Right ventricle myocardium inferior (tissue), 1 donor: ENCODE data around the gene PRDX4. TPM values are rescaled to one million over a fixed set of nuclear protein-coding genes. Genes with fewer than 3 reads are reported as not detected.
"Not testable (repeated sequence)": the region's sequence is repeated elsewhere in the genome, so short reads cannot be mapped to it uniquely, and the experiment has no call there.

ENCODE experiments used
- ATAC-seq: fragments of 200-7000 bp; cut with Tn5 transposase; one replicate; pipeline ENCODE4 v1.9.1; 2020; ENCODE audit warnings: mild to moderate bottlenecking, moderate library complexity
- DNase-seq: peaks from one replicate; pipeline ENCODE4 v3.0.0; 2021; ENCODE audit errors: missing footprints
- intact Hi-C: fragments of 100-400 bp; cut with DNase I; formaldehyde crosslinking; loops from one replicate; pipeline ENCODE4 v1.11.0; 2022
- total RNA-seq: library from RNA; stranded (reverse); fragmentation: NEBNext Ultra II Directional; extraction: Animal tissue kit (Norgen Biotek cat#: 25700); gene quantifications from one replicate; pipeline ENCODE4 v1.2.1, GENCODE V29; 2021
- donor health status: DM: no; HTN: yes; CAD: no; lungs with severe emphysema.

Gene PRDX4
- total RNA-seq, 1 donor from 2014 or later: 46.9 TPM

GRCh38 chrX:23666282-23666681 is 1.0 kb upstream of the PRDX4 start:
- DNase-seq (no peak), ATAC-seq (no peak)
- intact Hi-C loops: no loop called here

- intact Hi-C loops: no loop called here
These were observed 1.0 kb downstream of the PRDX4 start for GRCh38 chrX:23668335-23668734.

GRCh38 chrX:23670528-23670927 is 3.2 kb downstream of the PRDX4 start:
- no peak for DNase-seq
- no peak for ATAC-seq
- intact Hi-C loops: no loop called here

More at GRCh38 chrX:23668335-23668734, 1.0 kb downstream of the PRDX4 start:
- no peak for DNase-seq
- no peak for ATAC-seq

GRCh38 chrX:23673108-23673507 is 5.8 kb downstream of the PRDX4 start:
- intact Hi-C loops: no loop called here
- ATAC-seq (peak; percentile 77), DNase-seq (no peak)

- ATAC-seq, DNase-seq, intact Hi-C loops: not testable (repeated sequence)
These were observed 9.2 kb downstream of the PRDX4 start for GRCh38 chrX:23676486-23676885.

GRCh38 chrX:23692166-23692565 is 24.9 kb downstream of the PRDX4 start:
- intact Hi-C loops: no loop called here
- ATAC-seq (no peak), DNase-seq (no peak)

- DNase-seq (peak; percentile 71), ATAC-seq (no peak)
- intact Hi-C loops: loop anchor here (2.0 to 5.0 kb wide), 2 partner anchors 88 to 208 kb away; partner anchors contain the start of gene SAT1
These were observed 27.3 kb downstream of the PRDX4 start for GRCh38 chrX:23694606-23695005.

DNA sequence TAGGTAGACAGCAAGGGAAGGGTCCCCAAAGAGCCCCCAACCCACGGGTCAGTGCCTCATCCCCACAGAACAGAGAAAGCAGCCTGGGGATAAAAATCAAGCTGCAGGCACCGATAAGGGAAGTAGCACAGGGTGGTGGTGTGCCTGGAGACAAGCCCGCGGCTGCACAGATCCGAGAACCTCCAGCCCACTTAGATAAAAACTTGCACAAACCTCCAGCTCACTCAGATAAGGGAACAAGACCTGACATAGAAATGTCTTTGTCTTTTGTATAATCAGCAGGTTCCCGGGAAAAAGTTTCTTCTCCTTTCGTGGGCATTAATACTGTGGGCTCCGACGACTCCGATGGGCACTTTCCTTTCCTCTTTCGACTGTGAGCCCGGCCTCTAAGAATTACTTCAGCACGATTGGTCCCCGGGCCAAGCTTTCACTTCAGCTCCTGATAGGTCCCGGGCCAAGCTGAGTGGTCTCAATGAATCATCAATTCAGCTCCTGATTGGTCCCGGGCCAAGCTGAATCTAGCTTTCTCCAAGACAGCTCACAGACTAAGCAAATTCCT is 32.4 kb downstream of the PRDX4 start:
- ATAC-seq (peak; percentile 42), DNase-seq (no peak)
- intact Hi-C loops: loop anchor here (5.0 kb wide), 1 partner anchor 83 kb away; the partner anchor contains the start of gene SAT1

DNA sequence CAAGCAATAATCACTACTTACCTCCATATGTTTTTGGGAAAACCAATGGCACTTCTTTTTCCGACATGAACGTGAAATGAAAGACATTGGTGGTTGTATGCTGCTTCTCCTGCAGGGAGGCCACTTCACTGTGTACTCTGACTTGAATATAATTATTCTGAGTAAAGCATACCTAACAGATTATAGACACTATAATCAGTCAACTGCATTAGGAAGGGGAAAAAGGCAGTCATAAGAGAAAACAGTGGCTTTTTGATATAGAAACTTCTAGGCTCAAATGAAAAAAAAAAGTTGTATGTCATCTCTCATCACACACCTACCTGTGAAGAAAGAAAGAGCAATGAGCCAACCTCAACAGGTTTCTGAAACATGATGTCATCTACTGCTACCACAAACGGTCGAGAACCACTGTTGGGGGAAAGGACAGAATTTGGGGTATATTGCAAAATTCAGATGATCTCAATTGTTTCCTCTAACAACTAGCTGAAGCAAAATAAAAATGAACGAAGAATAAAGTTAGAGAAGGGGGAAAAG is 37.4 kb downstream of the PRDX4 start:
- intact Hi-C loops: no loop called here
- no peak for ATAC-seq
- no peak for DNase-seq

DNA sequence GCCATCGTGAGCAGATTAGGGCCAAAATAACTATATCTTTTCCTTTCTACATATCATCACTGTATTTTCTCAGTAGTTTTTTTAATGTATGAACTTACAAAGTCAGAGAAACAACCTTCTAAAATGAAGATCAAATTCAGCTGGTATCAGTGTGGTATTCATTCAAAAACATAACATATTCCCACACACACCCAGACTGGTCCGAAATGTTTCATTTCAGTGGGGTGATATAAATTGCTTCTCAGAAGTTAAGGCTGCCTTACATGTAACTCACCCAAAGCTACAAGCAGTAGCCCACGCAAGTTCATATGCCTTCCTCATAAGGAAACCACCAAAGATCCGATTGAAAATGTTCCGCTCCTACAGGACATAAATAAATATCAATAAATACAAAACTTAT is 37.9 kb downstream of the PRDX4 start:
- no peak for ATAC-seq

DNA sequence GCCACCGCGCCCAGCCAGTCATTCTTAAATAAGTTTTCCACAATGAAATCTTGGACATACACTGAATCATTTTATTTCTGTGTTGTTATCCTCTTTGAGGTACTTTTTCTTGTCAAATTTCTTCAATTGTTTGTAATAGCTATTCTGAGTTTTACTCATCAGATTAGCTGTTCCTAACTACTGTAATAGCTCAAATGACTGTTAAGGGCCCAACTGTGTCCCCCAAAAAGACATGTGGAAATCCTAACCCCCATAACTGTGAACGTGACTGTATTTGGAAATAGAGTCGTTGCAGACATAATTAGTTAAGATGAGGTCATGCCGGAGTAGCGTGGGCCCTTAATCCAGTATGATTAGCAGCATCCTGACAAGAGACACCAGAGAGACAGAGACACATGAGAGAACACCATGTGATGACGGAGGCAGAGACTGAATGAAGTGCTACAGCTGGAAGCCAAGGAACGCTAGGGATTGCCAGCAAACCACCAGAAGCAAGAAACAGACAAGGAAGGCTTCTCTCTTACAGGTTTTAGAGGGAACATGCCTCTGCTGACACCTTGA is 52.9 kb downstream of the PRDX4 start:
- intact Hi-C loops: no loop called here
- DNase-seq (no peak), ATAC-seq (no peak)

More for the DNA sequence above, 37.9 kb downstream of the PRDX4 start:
- DNase-seq: no peak
- intact Hi-C loops: no loop called here

DNA sequence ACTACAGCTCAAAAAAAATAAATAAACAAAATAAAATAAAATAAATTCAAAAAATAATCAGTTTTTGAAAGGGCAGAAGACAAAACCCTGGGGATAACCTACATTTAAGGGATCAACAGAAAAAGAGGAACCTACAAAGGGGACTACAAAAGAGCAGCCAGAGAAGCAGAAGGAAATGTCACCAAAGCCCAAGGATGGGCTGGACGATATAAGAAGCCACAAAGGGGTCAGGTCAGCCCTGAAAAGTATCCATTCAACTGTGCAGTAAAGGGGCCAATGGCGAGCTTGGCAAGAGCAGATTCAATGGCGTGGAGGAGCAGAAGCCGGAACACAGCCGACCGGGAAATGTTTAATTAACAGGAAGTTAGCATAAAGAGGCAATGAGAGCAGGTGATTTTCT is 58.9 kb downstream of the PRDX4 start:
- DNase-seq: no peak
- intact Hi-C loops: no loop called here
- ATAC-seq: no peak

GRCh38 chrX:23727206-23727605 is 59.9 kb downstream of the PRDX4 start:
- ATAC-seq (no peak), DNase-seq (no peak)
- intact Hi-C loops: no loop called here

GRCh38 chrX:23729214-23729613 is 61.9 kb downstream of the PRDX4 start:
- no peak for DNase-seq
- no peak for ATAC-seq
- intact Hi-C loops: no loop called here

DNA sequence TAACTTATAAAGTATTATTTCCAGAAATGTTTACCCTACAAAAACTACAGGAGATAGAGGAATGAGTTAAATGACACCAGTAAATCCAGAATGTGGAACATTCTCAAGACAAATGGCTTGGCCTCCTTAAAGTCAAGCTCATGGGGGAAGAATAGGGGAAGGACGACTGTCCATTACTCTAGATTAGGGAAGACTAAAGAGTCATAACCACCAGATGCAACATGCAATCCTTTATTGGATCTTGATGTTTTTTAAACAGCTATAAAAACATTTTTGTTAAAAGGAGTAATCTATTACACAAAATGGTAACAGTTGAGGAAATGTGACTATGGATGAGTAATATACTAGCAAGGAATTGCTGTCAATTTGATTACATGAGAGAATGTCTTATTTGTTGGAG is 64.7 kb downstream of the PRDX4 start:
- intact Hi-C loops: no loop called here
- ATAC-seq (no peak), DNase-seq (no peak)

GRCh38 chrX:23732704-23733103 is 65.4 kb downstream of the PRDX4 start:
- DNase-seq (no peak), ATAC-seq (no peak)

More at GRCh38 chrX:23732704-23733103, 65.4 kb downstream of the PRDX4 start:
- intact Hi-C loops: no loop called here

Other genes starting within 250 kb of the PRDX4 start
- gene ACOT9, start 75.8 kb downstream of the PRDX4 start, total RNA-seq: 50.1 TPM
- 130 TPM for gene SAT1, start 115.7 kb downstream of the PRDX4 start, total RNA-seq
- 112 TPM for gene APOO, start 240.4 kb downstream of the PRDX4 start, total RNA-seq
- gene CXorf58, start 240.5 kb downstream of the PRDX4 start, total RNA-seq: 0.32 TPM